HUES6 (cell line): Measurements from ENCODE around the gene RHOV.

Experiments
- H3K27ac ChIP-seq: 2 replicates; pipeline ENCODE4 v1.7.0; 2013; ENCODE audit warnings: low read depth, mild to moderate bottlenecking, low read length, inconsistent platforms
- H3K27me3 ChIP-seq: 2 replicates; pipeline ENCODE4 v1.6.1; 2013; ENCODE audit warnings: low read length; ENCODE audit not compliant: control insufficient read depth, insufficient read depth
- H3K36me3 ChIP-seq: 2 replicates; pipeline ENCODE4 v1.6.1; 2013; ENCODE audit warnings: low read length; ENCODE audit not compliant: control insufficient read depth, insufficient read depth
- H3K4me1 ChIP-seq: 2 replicates; pipeline ENCODE4 v1.6.1; 2013; ENCODE audit warnings: low read length; ENCODE audit not compliant: control insufficient read depth, insufficient read depth
- H3K4me3 ChIP-seq: 2 replicates; pipeline ENCODE4 v1.5.1; 2013; ENCODE audit warnings: low read depth, low read length
- H3K9ac ChIP-seq: one replicate; pipeline ENCODE4 v1.6.1; 2013; ENCODE audit warnings: mild to moderate bottlenecking, low read length
- H3K9me3 ChIP-seq: 2 replicates; pipeline ENCODE4 v1.6.1; 2013; ENCODE audit warnings: low read depth, low read length; ENCODE audit not compliant: control insufficient read depth, insufficient read depth

The RHOV gene

DNA sequence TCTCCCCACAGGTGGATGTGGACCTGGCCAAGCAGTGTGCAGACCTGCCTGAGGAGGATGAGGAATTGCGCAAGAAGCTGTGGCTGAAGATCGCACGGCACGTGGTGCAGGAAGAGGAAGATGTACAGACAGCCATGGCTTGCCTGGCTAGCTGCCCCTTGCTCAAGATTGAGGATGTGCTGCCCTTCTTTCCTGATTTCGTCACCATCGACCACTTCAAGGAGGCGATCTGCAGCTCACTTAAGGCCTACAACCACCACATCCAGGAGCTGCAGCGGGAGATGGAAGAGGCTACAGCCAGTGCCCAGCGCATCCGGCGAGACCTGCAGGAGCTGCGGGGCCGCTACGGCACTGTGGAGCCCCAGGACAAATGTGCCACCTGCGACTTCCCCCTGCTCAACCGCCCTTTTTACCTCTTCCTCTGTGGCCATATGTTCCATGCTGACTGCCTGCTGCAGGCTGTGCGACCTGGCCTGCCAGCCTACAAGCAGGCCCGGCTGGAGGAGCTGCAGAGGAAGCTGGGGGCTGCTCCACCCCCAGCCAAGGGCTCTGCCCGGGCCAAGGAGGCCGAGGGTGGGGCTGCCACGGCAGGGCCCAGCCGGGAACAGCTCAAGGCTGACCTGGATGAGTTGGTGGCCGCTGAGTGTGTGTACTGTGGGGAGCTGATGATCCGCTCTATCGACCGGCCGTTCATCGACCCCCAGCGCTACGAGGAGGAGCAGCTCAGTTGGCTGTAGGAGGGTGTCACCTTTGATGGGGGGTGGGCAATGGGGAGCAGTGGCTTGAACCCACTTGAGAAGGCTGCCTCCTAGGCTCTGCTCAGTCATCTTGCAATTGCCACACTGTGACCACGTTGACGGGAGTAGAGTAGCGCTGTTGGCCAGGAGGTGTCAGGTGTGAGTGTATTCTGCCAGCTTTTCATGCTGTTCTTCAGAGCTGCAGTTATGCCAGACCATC is 28.8 kb upstream of the RHOV start:
- peaks cover 6% of the 10 kb centered on the region; the same call in 1 of the 2 replicates for H3K4me1 ChIP-seq
- peaks cover 56% of the 10 kb centered on the region for H3K36me3 ChIP-seq
- H3K4me3 ChIP-seq: no peak overlapping the region
- no peak overlapping the region for H3K27ac ChIP-seq
- H3K27me3 ChIP-seq: no peaks in the 10 kb centered on the region
- H3K9me3 ChIP-seq: no peaks in the 10 kb centered on the region
- H3K9ac ChIP-seq: no peak overlapping the region

GRCh38 chr15:40901053-40901443 is 27.0 kb upstream of the RHOV start:
- no peaks in the 10 kb centered on the region for H3K27me3 ChIP-seq
- H3K4me3 ChIP-seq: no peak overlapping the region
- H3K27ac ChIP-seq: no peak overlapping the region
- peaks cover 66% of the 10 kb centered on the region for H3K36me3 ChIP-seq
- no peaks in the 10 kb centered on the region; the same call in 1 of the 2 replicates for H3K4me1 ChIP-seq
- H3K9ac ChIP-seq: no peak overlapping the region
- no peaks in the 10 kb centered on the region for H3K9me3 ChIP-seq

- no peak overlapping the region for H3K27ac ChIP-seq
- peaks cover 71% of the 10 kb centered on the region for H3K36me3 ChIP-seq
- H3K4me3 ChIP-seq: no peak overlapping the region
- H3K9me3 ChIP-seq: no peaks in the 10 kb centered on the region
- H3K9ac ChIP-seq: no peak overlapping the region
- peaks cover 3% of the 10 kb centered on the region for H3K4me1 ChIP-seq
- no peaks in the 10 kb centered on the region for H3K27me3 ChIP-seq
These were observed 26.4 kb upstream of the RHOV start for GRCh38 chr15:40900256-40901052.

- peaks cover 69% of the 10 kb centered on the region for H3K36me3 ChIP-seq
These were observed 25.6 kb upstream of the RHOV start for GRCh38 chr15:40899536-40900207.

DNA sequence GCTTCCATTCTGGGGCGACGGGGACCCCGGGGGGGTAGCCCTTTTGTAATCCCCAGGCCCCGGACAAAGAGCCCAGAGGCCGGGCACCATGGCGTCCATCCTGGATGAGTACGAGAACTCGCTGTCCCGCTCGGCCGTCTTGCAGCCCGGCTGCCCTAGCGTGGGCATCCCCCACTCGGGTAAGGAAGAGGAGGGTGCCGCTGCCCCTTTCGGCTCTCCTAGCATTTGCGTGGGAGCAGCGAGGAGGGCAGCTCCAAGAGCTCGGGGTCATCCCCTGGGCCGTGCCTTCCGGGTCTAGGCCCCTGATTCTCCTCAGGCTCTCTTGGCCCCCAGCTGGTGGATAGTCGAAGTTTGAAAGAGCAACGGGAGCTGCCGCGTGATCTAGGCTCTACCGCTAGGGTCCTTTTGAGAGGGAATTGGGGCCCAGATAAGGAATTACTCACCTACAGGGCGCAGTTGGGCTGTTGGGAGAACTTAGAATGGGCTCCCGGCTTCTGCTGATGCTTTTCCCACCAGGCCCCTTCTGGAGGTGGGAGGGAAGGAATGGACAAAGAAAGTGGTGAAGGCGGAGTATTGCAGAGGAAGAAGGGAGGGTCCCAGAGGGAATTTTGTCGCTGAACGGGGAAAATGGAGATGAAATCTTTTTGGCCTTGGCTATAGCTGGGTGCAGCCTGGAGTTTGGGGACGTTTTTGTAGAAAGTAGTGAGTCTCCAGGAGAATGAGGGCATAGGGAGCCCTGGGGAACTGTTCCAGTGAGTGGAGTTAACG is 20.8 kb upstream of the RHOV start:
- peaks cover 16% of the 10 kb centered on the region for H3K27me3 ChIP-seq
- H3K4me1 ChIP-seq: peaks cover 6% of the 10 kb centered on the region
- H3K36me3 ChIP-seq: peaks cover 33% of the 10 kb centered on the region
- no peaks in the 10 kb centered on the region for H3K9me3 ChIP-seq
- H3K4me3 ChIP-seq: peak overlapping the region; percentile 90
- peak overlapping the region; percentile 53; the same call in 1 of the 2 replicates for H3K27ac ChIP-seq
- H3K9ac ChIP-seq: peak overlapping the region; percentile 84

More at GRCh38 chr15:40899536-40900207, 25.6 kb upstream of the RHOV start:
- Histone ChIP-seq H3K27ac (no peak overlapping the region), H3K4me3 (no peak overlapping the region), H3K27me3 (no peaks in the 10 kb centered on the region), H3K9ac (no peak overlapping the region), H3K4me1 (peaks cover 6% of the 10 kb centered on the region), H3K9me3 (no peaks in the 10 kb centered on the region)

DNA sequence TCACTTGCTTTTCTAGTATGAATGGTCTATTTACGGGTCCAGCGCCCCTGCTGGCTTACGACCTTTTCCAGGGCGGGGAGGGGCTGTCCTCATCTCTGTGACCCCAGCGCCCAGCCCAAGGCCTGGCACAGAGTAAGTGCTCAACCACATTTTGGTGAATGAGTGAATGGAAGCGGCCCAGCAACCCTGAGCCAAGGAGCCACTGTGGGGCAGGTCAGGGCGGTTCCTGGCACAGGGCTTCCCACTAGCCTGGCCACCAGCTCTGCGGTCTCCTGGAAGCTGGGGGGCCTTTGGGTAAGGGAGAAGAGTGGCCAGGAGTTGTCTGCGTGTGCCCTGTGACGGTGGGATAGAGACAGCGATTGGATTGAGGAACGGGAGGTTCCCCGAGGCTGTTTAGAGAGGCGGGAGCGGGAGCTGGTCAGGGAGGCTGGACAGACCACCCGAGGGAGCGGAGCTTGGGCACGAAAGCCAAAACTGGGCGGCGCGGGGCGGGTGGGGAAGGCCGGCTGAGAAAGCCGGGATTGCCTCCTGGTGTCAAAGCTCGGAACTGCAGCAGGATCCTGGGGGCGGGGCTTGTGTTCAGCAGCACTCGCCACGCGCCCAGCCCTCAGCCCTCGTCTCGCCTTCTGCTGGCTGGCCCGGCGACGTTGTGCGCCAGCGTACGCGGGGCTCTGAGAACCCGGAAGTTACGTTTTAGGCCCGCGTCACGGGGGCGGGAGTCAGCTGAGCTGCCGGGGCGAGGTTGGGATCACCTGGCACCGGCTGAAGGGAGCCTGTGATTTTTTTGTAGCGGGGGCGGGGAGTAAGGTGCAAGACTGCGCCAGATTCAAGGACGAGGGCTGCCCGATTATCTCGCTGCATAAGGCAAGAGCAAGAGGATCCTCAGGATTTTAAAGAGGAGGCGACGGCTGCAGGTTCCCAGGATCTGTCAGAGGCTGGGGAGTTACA is 20.0 kb upstream of the RHOV start, which contains the start of gene VPS18:
Gene VPS18, plus strand, starts transcription at position 718 of the 948 bp plus-strand sequence. CDS start 319 bp downstream, outside the sequence.
- Histone ChIP-seq H3K36me3 (peaks cover 25% of the 10 kb centered on the region), H3K27ac (peak within 1 kb of the TSS; percentile 53; the same call in 1 of the 2 replicates), H3K4me3 (peak within 1 kb of the TSS; percentile 90), H3K27me3 (peaks cover 16% of the 10 kb centered on the region), H3K9me3 (no peaks in the 10 kb centered on the region), H3K4me1 (peaks cover 6% of the 10 kb centered on the region), H3K9ac (peak within 1 kb of the TSS; percentile 84)

GRCh38 chr15:40893019-40893670 is 19.1 kb upstream of the RHOV start:
- peaks cover 16% of the 10 kb centered on the region for H3K36me3 ChIP-seq
- no peaks in the 10 kb centered on the region for H3K9me3 ChIP-seq
- H3K4me1 ChIP-seq: peaks cover 6% of the 10 kb centered on the region
- H3K9ac ChIP-seq: no peak overlapping the region
- H3K4me3 ChIP-seq: peak overlapping the region; percentile 66
- peaks cover 16% of the 10 kb centered on the region for H3K27me3 ChIP-seq
- no peak overlapping the region for H3K27ac ChIP-seq

DNA sequence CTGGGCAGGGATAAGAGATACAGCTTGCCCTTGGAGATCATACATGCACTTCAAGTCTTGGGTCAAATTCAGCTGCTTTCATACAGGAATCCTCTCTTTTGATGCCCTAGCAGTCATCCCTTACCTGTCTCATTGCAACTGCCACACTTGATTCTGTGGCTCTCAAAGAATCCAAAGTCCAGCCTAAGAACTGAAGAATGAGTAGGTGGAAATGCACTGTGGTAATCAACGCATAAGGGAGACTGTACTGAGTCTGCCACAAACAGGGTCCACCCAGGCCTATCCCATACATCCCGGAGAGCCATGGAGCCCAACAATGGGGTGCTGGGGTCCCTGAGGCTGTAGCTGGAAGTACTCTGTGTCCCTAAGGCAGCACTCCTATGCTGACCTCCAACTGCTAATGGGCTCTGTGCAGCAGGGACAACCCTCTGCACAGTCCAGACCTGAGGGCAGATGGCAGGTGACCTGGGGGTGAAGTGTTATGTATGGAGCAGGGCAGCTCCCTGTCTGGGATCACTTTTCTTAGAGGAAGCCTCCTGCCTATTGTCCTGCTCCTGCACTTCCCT is 18.5 kb upstream of the RHOV start:
- Histone ChIP-seq H3K9ac (no peak overlapping the region), H3K4me1 (peaks cover 6% of the 10 kb centered on the region), H3K27me3 (peaks cover 16% of the 10 kb centered on the region), H3K4me3 (no peak overlapping the region), H3K27ac (no peak overlapping the region), H3K9me3 (no peaks in the 10 kb centered on the region), H3K36me3 (peaks cover 14% of the 10 kb centered on the region)
